ENCODE data around the gene PILRA. TPM values are rescaled to one million over a fixed set of nuclear protein-coding genes. Genes with fewer than 3 reads are reported as not detected.
"Not testable (repeated sequence)": the region's sequence is repeated elsewhere in the genome, so short reads cannot be mapped to it uniquely, and the experiment has no call there.

Gene PILRA
- total RNA-seq, 1 experiment from 2014 or later: 0.68 TPM

GRCh38 chr7:100360135-100360854 is 13.0 kb upstream of the PILRA start:
- POLR2A ChIA-PET: no interaction called here

GRCh38 chr7:100363098-100363497 is 10.2 kb upstream of the PILRA start:
- no peaks in the 10 kb centered on the region for H3K9me3 Mint-ChIP-seq (ENCODE audit: unreplicated experiment)
- H3K27ac Mint-ChIP-seq (ENCODE audit: unreplicated experiment): no peak overlapping the region
- Histone ChIP-seq H3K4me1 (no peaks in the 10 kb centered on the region), H3K27me3 (replicated peaks; ENCODE audit: control insufficient read depth, insufficient read depth, low read length) (no peaks in the 10 kb centered on the region), H3K9me3 (no peaks in the 10 kb centered on the region), H3K36me3 (ENCODE audit: control insufficient read depth, insufficient read depth, low read length) (peaks cover 3% of the 10 kb centered on the region; the same call in 1 of the 2 replicates), H3K4me3 (ENCODE audit: low read depth, low read length) (no peak overlapping the region)
- no peak for DNase-seq
- no peaks in the 10 kb centered on the region for H3K4me1 Mint-ChIP-seq (ENCODE audit: low read depth, unreplicated experiment)
- no peak for TF ChIP-seq CTCF (IDR thresholded peaks at IDR 0.05; ENCODE audit: insufficient read depth in 1 of 2, low read depth in 1 of 2, low read length in 1 of 2, severe bottlenecking in 1 of 2, unreplicated experiment in 1 of 2)
- ChIA-PET CTCF (no interaction called here), POLR2A (no interaction called here)
- no TSS peak for BruUV-seq (replicated peaks)
- no peak overlapping the region for H3K4me3 Mint-ChIP-seq (ENCODE audit: unreplicated experiment)
- H3K27me3 Mint-ChIP-seq (ENCODE audit: insufficient read depth, unreplicated experiment): no peaks in the 10 kb centered on the region
- intact Hi-C loops (cut with micrococcal nuclease; ENCODE audit: unreplicated experiment): no loop called here
- peaks cover 87% of the 10 kb centered on the region for H3K36me3 Mint-ChIP-seq (ENCODE audit: insufficient read depth, unreplicated experiment)

More at GRCh38 chr7:100360135-100360854, 13.0 kb upstream of the PILRA start:
- Histone ChIP-seq H3K4me1 (no peaks in the 10 kb centered on the region), H3K4me3 (ENCODE audit: low read depth, low read length) (no peak overlapping the region), H3K36me3 (ENCODE audit: control insufficient read depth, insufficient read depth, low read length) (peaks cover 4% of the 10 kb centered on the region; the same call in 1 of the 2 replicates), H3K9me3 (no peaks in the 10 kb centered on the region), H3K27me3 (replicated peaks; ENCODE audit: control insufficient read depth, insufficient read depth, low read length) (no peaks in the 10 kb centered on the region)
- H3K4me3 Mint-ChIP-seq (ENCODE audit: unreplicated experiment): no peak overlapping the region
- intact Hi-C loops (cut with micrococcal nuclease; ENCODE audit: unreplicated experiment): no loop called here
- peaks cover 86% of the 10 kb centered on the region for H3K36me3 Mint-ChIP-seq (ENCODE audit: insufficient read depth, unreplicated experiment)
- DNase-seq: no peak
- no peaks in the 10 kb centered on the region for H3K27me3 Mint-ChIP-seq (ENCODE audit: insufficient read depth, unreplicated experiment)
- TF ChIP-seq CTCF (IDR thresholded peaks at IDR 0.05; ENCODE audit: insufficient read depth in 1 of 2, low read depth in 1 of 2, low read length in 1 of 2, severe bottlenecking in 1 of 2, unreplicated experiment in 1 of 2): no peak
- no peaks in the 10 kb centered on the region for H3K9me3 Mint-ChIP-seq (ENCODE audit: unreplicated experiment)
- CTCF ChIA-PET: no interaction called here
- BruUV-seq (replicated peaks): no TSS peak
- H3K27ac Mint-ChIP-seq (ENCODE audit: unreplicated experiment): peak overlapping the region; percentile 10
- no peaks in the 10 kb centered on the region for H3K4me1 Mint-ChIP-seq (ENCODE audit: low read depth, unreplicated experiment)

GRCh38 chr7:100363797-100364196 is 9.5 kb upstream of the PILRA start:
- H3K9me3 Mint-ChIP-seq (ENCODE audit: unreplicated experiment); intact Hi-C loops (cut with micrococcal nuclease; ENCODE audit: unreplicated experiment); CTCF ChIA-PET; H3K4me3 Mint-ChIP-seq (ENCODE audit: unreplicated experiment); H3K27ac Mint-ChIP-seq (ENCODE audit: unreplicated experiment); H3K4me1 ChIP-seq; H3K4me3 ChIP-seq (ENCODE audit: low read depth, low read length); H3K4me1 Mint-ChIP-seq (ENCODE audit: low read depth, unreplicated experiment); POLR2A ChIA-PET; H3K27me3 Mint-ChIP-seq (ENCODE audit: insufficient read depth, unreplicated experiment); BruUV-seq (replicated peaks); H3K9me3 ChIP-seq; H3K36me3 ChIP-seq (ENCODE audit: control insufficient read depth, insufficient read depth, low read length); H3K27me3 ChIP-seq (replicated peaks; ENCODE audit: control insufficient read depth, insufficient read depth, low read length): not testable (repeated sequence)
- DNase-seq: peak in 1 of 2 experiments; percentile 1
- H3K36me3 Mint-ChIP-seq (ENCODE audit: insufficient read depth, unreplicated experiment): peaks cover 83% of the 10 kb centered on the region
